HG03025 (cell line): ENCODE results near the gene FGFBP3.

Experiments
- ATAC-seq: cut with Tn5 transposase; IDR thresholded peaks from one replicate; pipeline ENCODE4 v1.9.1; 2021; ENCODE audit warnings: mild to moderate bottlenecking, moderate library complexity; ENCODE audit not compliant: unreplicated experiment, low FRiP score

Gene FGFBP3

DNA sequence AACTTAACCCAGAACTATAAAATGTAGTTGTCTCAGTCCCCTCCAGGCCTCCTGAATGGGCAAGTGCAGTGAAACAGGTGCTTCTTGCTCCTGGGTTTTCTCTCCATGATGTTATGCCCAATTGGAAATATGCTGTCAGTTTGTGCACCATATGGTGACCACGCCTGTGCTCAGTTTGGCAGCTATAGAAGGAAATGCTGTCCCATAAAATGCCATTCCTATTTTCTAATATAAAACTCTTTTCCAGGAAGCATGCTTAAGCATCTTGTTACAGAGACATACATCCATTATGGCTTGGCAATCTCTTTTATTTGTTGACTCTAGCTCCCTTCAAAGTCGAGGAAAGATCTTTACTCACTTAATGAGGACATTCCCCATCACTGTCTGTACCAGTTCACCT is 45.2 kb downstream of the FGFBP3 start:
- no peak for ATAC-seq

- no peak for ATAC-seq
Observed at GRCh38 chr10:91860885-91861284, 48.4 kb downstream of the FGFBP3 start.

- ATAC-seq = no peak
Observed at GRCh38 chr10:91856637-91857036, 52.6 kb downstream of the FGFBP3 start.
